ENCODE results near the gene UQCR10. TPM values are rescaled to one million over a fixed set of nuclear protein-coding genes. Genes with fewer than 3 reads are reported as not detected.

The UQCR10 gene
- total and polyA plus RNA-seq, 9 of the 15 experiments (the other 6 are each of a cell fraction or from before 2014, with no cell fraction given): 128 to 903 (median 163) TPM

- TF ChIP-seq NCOA1 (IDR thresholded peaks at IDR 0.05; ENCODE audit: low read depth) (no peak), CCNT2 (IDR thresholded peaks at IDR 0.05; ENCODE audit: borderline replicate concordance, extremely low read depth, insufficient read length, low read depth, low read length) (no peak), GATAD2A (IDR thresholded peaks at IDR 0.05) (no peak)
These were observed 42.3 kb upstream of the UQCR10 start (continued) for GRCh38 chr22:29724843-29725242.

DNA sequence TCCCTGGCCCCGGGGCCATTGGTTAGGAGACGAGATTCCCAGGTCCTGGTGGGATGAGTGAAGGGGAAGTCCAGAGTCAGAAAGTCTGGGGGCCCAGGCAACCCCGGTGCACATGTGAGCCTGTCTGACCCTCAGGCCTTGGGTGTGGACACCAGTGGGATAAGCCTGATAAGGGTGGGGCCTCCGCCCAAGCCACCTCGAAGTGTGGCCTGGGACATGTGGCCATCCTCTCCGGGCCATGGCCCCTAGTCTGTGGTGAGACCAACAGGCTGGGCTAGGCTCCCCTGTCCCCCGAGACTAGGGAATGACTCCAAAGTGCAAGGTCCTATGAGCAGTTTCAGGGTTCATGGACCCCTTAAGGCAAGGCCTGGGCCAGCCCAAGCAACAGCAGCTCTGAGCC lies 41.1 kb upstream of the UQCR10 start:
- FAIRE-seq: peak; percentile 60
- H3K27ac ChIP-seq (ENCODE audit: extremely low read depth, low read depth, low read length): no peak overlapping the region
- no peaks in the 10 kb centered on the region for H4K20me1 ChIP-seq (replicated peaks; ENCODE audit: control insufficient read depth, insufficient read depth, low read length)
- peak overlapping the region; percentile 30 to 78; a peak in 2 of 4 replicates for H3K9ac ChIP-seq (ENCODE audit: insufficient read depth in 1 of 2, low read depth in 2 of 2, low read length in 2 of 2)
- peak; percentile 68 for ATAC-seq
- in situ Hi-C loops (cut with MboI) (no loop called here), intact Hi-C loops (cut with micrococcal nuclease) (loop anchor here (5.0 kb wide), 1 partner anchor 281 kb away; no protein-coding TSS in a partner anchor)
- H3K27me3 ChIP-seq (ENCODE audit: control insufficient read depth in 2 of 2, insufficient read depth in 2 of 2, low read length in 2 of 2): no peaks in the 10 kb centered on the region; a peak in 1 of 5 replicates
- H3K36me3 ChIP-seq (ENCODE audit: control insufficient read depth, insufficient read depth, low read length): no peaks in the 10 kb centered on the region
- no peaks in the 10 kb centered on the region for H3K79me2 ChIP-seq (ENCODE audit: control insufficient read depth, insufficient read depth, low read length)
- peak overlapping the region; percentile 70 for H2AFZ ChIP-seq (ENCODE audit: low read depth, low read length)
- peak overlapping the region; percentile 37; the same call in 1 of the 2 replicates for H3K4me2 ChIP-seq (ENCODE audit: insufficient read depth, low read length)
- WGBS (ENCODE audit: insufficient coverage, low coverage, missing lambda C conversion rate): 23% methylated on average over 7 of the region's 7 CpGs
- CTCF ChIA-PET (ENCODE audit: low intra/inter-chr PET ratio): interaction anchor here (0.9 to 1.6 kb wide), 2 partner anchors 37 to 280 kb away, joined by 3 read pairs; no protein-coding TSS in a partner anchor
- POLR2A ChIA-PET: no interaction called here
- no peaks in the 10 kb centered on the region for H3K9me3 ChIP-seq (replicated peaks; ENCODE audit: control insufficient read depth, insufficient read depth, low read depth, low read length)
- no peak overlapping the region for H3K4me3 ChIP-seq
- peaks cover 14 to 42% of the 10 kb centered on the region in 2 experiments; a peak in 4 of 5 replicates for H3K4me1 ChIP-seq (replicated peaks in 1 of 2; ENCODE audit: control insufficient read depth in 2 of 2, insufficient read depth in 2 of 2, low read length in 2 of 2)
- H3K9me1 ChIP-seq (ENCODE audit: control insufficient read depth, insufficient read depth, low read length): peaks cover 4% of the 10 kb centered on the region
- peak; percentile 63 to 70 (median 64) for DNase-seq (ENCODE audit: extremely low read depth in 1 of 4, low spot score in 3 of 4)
- BruUV-seq (replicated peaks): no TSS peak
- no peak for TF ChIP-seq ZZZ3 (IDR thresholded peaks at IDR 0.05)
- TF ChIP-seq GTF2E2 (tag; IDR thresholded peaks at IDR 0.05): no peak
- TF ChIP-seq POLR2H (tag; IDR thresholded peaks at IDR 0.05; ENCODE audit: low read depth): no peak
- TF ChIP-seq, protein P1, sequence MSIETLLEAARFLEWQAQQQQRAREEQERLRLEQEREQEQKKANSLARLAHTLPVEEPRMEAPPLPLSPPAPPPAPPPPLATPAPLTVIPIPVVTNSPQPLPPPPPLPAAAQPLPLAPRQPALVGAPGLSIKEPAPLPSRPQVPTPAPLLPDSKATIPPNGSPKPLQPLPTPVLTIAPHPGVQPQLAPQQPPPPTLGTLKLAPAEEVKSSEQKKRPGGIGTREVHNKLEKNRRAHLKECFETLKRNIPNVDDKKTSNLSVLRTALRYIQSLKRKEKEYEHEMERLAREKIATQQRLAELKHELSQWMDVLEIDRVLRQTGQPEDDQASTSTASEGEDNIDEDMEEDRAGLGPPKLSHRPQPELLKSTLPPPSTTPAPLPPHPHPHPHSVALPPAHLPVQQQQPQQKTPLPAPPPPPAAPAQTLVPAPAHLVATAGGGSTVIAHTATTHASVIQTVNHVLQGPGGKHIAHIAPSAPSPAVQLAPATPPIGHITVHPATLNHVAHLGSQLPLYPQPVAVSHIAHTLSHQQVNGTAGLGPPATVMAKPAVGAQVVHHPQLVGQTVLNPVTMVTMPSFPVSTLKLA (conservative IDR thresholded peaks at IDR 0.05): 0 out of 4 replicates have a peak, but pooled peaks of 1 of the 2 experiments have one; percentile 22
- TF ChIP-seq TCF3 (CRISPR knock-in tag; IDR thresholded peaks at IDR 0.05): 0 out of 2 replicates have a peak, but pooled peaks have one; percentile 23
- TF ChIP-seq KAT8 (IDR thresholded peaks at IDR 0.05; ENCODE audit: low read depth): no peak
- no peak for TF ChIP-seq ETS2 (tag; IDR thresholded peaks at IDR 0.05; ENCODE audit: borderline replicate concordance, poor library complexity, severe bottlenecking)
- peak; percentile 28; the same call in 1 of the 2 replicates for TF ChIP-seq CTBP1 (IDR thresholded peaks at IDR 0.05; ENCODE audit: borderline replicate concordance)
- no peak for TF ChIP-seq NFATC3 (IDR thresholded peaks at IDR 0.05)
- TF ChIP-seq ARID1B (IDR thresholded peaks at IDR 0.05): peak; percentile 25; the same call in 1 of the 2 replicates
- TF ChIP-seq, protein P2, sequence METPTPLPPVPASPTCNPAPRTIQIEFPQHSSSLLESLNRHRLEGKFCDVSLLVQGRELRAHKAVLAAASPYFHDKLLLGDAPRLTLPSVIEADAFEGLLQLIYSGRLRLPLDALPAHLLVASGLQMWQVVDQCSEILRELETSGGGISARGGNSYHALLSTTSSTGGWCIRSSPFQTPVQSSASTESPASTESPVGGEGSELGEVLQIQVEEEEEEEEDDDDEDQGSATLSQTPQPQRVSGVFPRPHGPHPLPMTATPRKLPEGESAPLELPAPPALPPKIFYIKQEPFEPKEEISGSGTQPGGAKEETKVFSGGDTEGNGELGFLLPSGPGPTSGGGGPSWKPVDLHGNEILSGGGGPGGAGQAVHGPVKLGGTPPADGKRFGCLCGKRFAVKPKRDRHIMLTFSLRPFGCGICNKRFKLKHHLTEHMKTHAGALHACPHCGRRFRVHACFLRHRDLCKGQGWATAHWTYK (CRISPR knock-in tag; IDR thresholded peaks at IDR 0.05): no peak
- TF ChIP-seq ZNF780A (CRISPR knock-in tag; IDR thresholded peaks at IDR 0.05): no peak
- TF ChIP-seq HEY1 (CRISPR knock-in tag; IDR thresholded peaks at IDR 0.05; ENCODE audit: borderline replicate concordance): no peak
- TF ChIP-seq L3MBTL2 (IDR thresholded peaks at IDR 0.05): peak; percentile 73
